ENCODE measurements around the gene SLC35B2. TPM values are rescaled to one million over a fixed set of nuclear protein-coding genes. Genes with fewer than 3 reads are reported as not detected.

Gene SLC35B2
- total RNA-seq, 1 experiment from 2014 or later = 44.6 TPM

DNA sequence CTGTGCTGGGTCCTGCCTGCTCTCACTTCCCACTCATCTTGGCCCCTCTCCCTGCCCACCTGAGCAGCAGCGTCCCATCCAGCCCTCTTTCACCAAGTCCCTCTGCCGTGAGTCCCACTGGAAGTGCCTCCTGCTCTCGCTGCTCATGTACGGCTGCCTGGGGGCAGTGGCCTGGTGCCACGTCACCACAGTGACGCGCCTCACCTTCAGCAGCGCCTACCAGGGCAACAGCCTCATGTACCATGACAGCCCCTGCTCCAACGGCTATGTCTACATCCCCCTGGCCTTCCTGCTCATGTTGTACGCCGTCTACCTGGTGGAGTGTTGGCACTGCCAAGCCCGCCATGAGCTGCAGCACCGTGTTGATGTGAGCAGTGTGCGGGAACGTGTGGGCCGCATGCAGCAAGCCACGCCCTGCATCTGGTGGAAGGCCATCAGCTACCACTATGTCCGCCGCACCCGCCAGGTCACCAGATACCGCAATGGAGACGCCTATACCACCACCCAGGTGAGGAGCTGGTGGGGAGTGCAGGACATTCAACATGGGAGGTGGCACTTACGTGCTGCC, 15.8 kb upstream of the SLC35B2 start:
- no peaks in the 10 kb centered on the region for H3K9me3 ChIP-seq
- Mint-ChIP-seq H3K27ac (ENCODE audit: unreplicated experiment) (no peak overlapping the region), H3K36me3 (ENCODE audit: insufficient read depth, unreplicated experiment) (no peaks in the 10 kb centered on the region), H3K27me3 (ENCODE audit: insufficient read depth, unreplicated experiment) (peaks cover 27% of the 10 kb centered on the region), H3K4me3 (ENCODE audit: unreplicated experiment) (no peak overlapping the region), H3K9me3 (ENCODE audit: unreplicated experiment) (no peaks in the 10 kb centered on the region), H3K4me1 (ENCODE audit: low read depth, unreplicated experiment) (no peaks in the 10 kb centered on the region)
- BruUV-seq (replicated peaks) = no TSS peak
- TF ChIP-seq, protein P1, sequence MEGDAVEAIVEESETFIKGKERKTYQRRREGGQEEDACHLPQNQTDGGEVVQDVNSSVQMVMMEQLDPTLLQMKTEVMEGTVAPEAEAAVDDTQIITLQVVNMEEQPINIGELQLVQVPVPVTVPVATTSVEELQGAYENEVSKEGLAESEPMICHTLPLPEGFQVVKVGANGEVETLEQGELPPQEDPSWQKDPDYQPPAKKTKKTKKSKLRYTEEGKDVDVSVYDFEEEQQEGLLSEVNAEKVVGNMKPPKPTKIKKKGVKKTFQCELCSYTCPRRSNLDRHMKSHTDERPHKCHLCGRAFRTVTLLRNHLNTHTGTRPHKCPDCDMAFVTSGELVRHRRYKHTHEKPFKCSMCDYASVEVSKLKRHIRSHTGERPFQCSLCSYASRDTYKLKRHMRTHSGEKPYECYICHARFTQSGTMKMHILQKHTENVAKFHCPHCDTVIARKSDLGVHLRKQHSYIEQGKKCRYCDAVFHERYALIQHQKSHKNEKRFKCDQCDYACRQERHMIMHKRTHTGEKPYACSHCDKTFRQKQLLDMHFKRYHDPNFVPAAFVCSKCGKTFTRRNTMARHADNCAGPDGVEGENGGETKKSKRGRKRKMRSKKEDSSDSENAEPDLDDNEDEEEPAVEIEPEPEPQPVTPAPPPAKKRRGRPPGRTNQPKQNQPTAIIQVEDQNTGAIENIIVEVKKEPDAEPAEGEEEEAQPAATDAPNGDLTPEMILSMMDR (IDR thresholded peaks at IDR 0.05; ENCODE audit: insufficient read depth in 1 of 2, low read depth in 1 of 2, low read length in 1 of 2, severe bottlenecking in 1 of 2, unreplicated experiment in 1 of 2) = no peak
- ChIA-PET CTCF (interaction anchor here (0.6 kb wide), 1 partner anchor 31 kb away, joined by 3 read pairs; no protein-coding TSS in a partner anchor), POLR2A (no interaction called here)
- no peak for DNase-seq
- H3K27me3 ChIP-seq (replicated peaks; ENCODE audit: control insufficient read depth, insufficient read depth, low read length) = peaks cover 6% of the 10 kb centered on the region
- no peaks in the 10 kb centered on the region for H3K36me3 ChIP-seq (ENCODE audit: control insufficient read depth, insufficient read depth, low read length)
- H3K4me3 ChIP-seq (ENCODE audit: low read depth, low read length) = no peak overlapping the region
- intact Hi-C loops (cut with micrococcal nuclease; ENCODE audit: unreplicated experiment) = no loop called here
- peaks cover 4% of the 10 kb centered on the region; the same call in 1 of the 2 replicates for H3K4me1 ChIP-seq

DNA sequence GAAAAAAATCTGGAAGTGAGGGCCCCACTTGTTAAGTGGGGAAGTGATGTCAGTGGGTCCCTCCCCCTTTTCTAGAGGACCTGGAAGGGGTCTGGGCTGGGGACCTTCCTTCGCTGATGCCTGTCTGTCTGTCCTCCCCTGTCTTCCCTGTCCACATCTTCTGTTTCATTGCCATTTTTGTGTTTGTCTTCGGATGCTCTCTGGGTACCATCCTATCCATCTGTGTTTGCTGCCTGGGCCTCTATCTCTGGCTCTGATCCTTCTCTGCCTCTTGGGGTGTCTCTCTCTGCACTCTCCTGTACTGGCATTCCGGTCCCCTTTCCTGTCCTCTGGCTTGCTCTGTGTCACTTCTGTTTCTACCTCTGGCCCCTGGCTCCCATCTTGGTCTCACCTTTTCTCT, 15.2 kb upstream of the SLC35B2 start:
- Histone ChIP-seq H3K4me3 (ENCODE audit: low read depth, low read length) (no peak overlapping the region), H3K4me1 (peaks cover 6% of the 10 kb centered on the region; the same call in 1 of the 2 replicates), H3K9me3 (no peaks in the 10 kb centered on the region), H3K36me3 (ENCODE audit: control insufficient read depth, insufficient read depth, low read length) (no peaks in the 10 kb centered on the region), H3K27me3 (replicated peaks; ENCODE audit: control insufficient read depth, insufficient read depth, low read length) (peaks cover 6% of the 10 kb centered on the region)
- H3K4me3 Mint-ChIP-seq (ENCODE audit: unreplicated experiment) = no peak overlapping the region
- H3K36me3 Mint-ChIP-seq (ENCODE audit: insufficient read depth, unreplicated experiment) = no peaks in the 10 kb centered on the region
- BruUV-seq (replicated peaks) = no TSS peak
- TF ChIP-seq, protein P1 (IDR thresholded peaks at IDR 0.05; ENCODE audit: insufficient read depth in 1 of 2, low read depth in 1 of 2, low read length in 1 of 2, severe bottlenecking in 1 of 2, unreplicated experiment in 1 of 2) = no peak
- H3K27me3 Mint-ChIP-seq (ENCODE audit: insufficient read depth, unreplicated experiment) = peaks cover 22% of the 10 kb centered on the region
- intact Hi-C loops (cut with micrococcal nuclease; ENCODE audit: unreplicated experiment) = no loop called here
- H3K27ac Mint-ChIP-seq (ENCODE audit: unreplicated experiment) = no peak overlapping the region
- DNase-seq = no peak
- CTCF ChIA-PET = no interaction called here
- POLR2A ChIA-PET = no interaction called here
- no peaks in the 10 kb centered on the region for H3K9me3 Mint-ChIP-seq (ENCODE audit: unreplicated experiment)
- H3K4me1 Mint-ChIP-seq (ENCODE audit: low read depth, unreplicated experiment) = no peaks in the 10 kb centered on the region

DNA sequence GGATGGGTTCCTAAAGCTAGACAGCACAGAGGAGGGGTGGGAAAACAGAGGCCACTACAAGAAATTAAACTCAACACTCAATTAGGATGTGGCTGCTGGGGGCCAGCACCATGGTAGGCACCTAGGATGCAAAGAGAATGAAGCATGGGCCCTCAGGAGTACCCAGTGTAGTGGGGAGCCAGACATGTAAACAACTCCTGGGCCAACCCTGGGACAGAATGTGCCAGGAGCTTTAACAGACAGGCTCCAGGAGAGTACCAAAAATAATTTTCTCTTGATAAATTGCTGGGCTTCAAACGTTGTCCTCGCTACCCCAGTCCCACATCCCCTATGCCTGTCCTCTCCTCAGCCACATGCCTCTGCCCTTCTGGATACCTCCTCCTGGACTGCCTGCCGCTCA, 14.6 kb upstream of the SLC35B2 start:
- Histone ChIP-seq H3K9me3 (no peaks in the 10 kb centered on the region), H3K4me3 (ENCODE audit: low read depth, low read length) (no peak overlapping the region), H3K36me3 (ENCODE audit: control insufficient read depth, insufficient read depth, low read length) (no peaks in the 10 kb centered on the region), H3K4me1 (peaks cover 6% of the 10 kb centered on the region; the same call in 1 of the 2 replicates), H3K27me3 (replicated peaks; ENCODE audit: control insufficient read depth, insufficient read depth, low read length) (peaks cover 6% of the 10 kb centered on the region)
- no peaks in the 10 kb centered on the region for H3K9me3 Mint-ChIP-seq (ENCODE audit: unreplicated experiment)
- TF ChIP-seq, protein P1 (IDR thresholded peaks at IDR 0.05; ENCODE audit: insufficient read depth in 1 of 2, low read depth in 1 of 2, low read length in 1 of 2, severe bottlenecking in 1 of 2, unreplicated experiment in 1 of 2) = no peak
- no peaks in the 10 kb centered on the region for H3K4me1 Mint-ChIP-seq (ENCODE audit: low read depth, unreplicated experiment)
- no peaks in the 10 kb centered on the region for H3K36me3 Mint-ChIP-seq (ENCODE audit: insufficient read depth, unreplicated experiment)
- ChIA-PET POLR2A (no interaction called here), CTCF (interaction anchor here (0.7 kb wide), 1 partner anchor 1164 kb away, joined by 4 read pairs; no protein-coding TSS in a partner anchor)
- no peak overlapping the region for H3K27ac Mint-ChIP-seq (ENCODE audit: unreplicated experiment)
- no TSS peak for BruUV-seq (replicated peaks)
- H3K4me3 Mint-ChIP-seq (ENCODE audit: unreplicated experiment) = peak overlapping the region; percentile 13
- intact Hi-C loops (cut with micrococcal nuclease; ENCODE audit: unreplicated experiment) = no loop called here
- DNase-seq = no peak
- peaks cover 18% of the 10 kb centered on the region for H3K27me3 Mint-ChIP-seq (ENCODE audit: insufficient read depth, unreplicated experiment)
